H1 (cell line): ENCODE data around the gene TMEM151B.
A peak's percentile ranks its signal among the peaks of the same experiment; 100 is the strongest.

Experiments used
- CHD1 ChIP-seq: IDR thresholded peaks from 2 replicates; pipeline ENCODE4 v1.6.1; 2012; ENCODE audit warnings: low read depth, low read length, improper control_type of control experiment
- CREB1 ChIP-seq: IDR thresholded peaks from 2 replicates; pipeline ENCODE4 v1.6.1; 2012; ENCODE audit warnings: inconsistent platforms
- EZH2 ChIP-seq: fragments of 200-600 bp; sonication (generic); IDR thresholded peaks from 2 replicates; pipeline ENCODE4 v1.7.1; 2012; ENCODE audit warnings: low read depth, mild to moderate bottlenecking, moderate library complexity, low read length, inconsistent platforms; ENCODE audit not compliant: severe bottlenecking
- PHF8 ChIP-seq: fragments of 200-600 bp; sonication (generic); conservative IDR thresholded peaks from 2 replicates; pipeline ENCODE4 v1.7.1; 2012; ENCODE audit warnings: low read depth, mild to moderate bottlenecking, inconsistent platforms, low read length, moderate library complexity
- POLR2A ChIP-seq, 2 experiments: IDR thresholded peaks; 1 replicate in 1 of 2; 2 replicates in 1 of 2; pipeline ENCODE4 v1.6.1; 2011; ENCODE audit warnings: low read depth in 2 of 2, low read length in 2 of 2, mild to moderate bottlenecking in 2 of 2; ENCODE audit errors: control extremely low read depth in 1 of 2
- POLR2AphosphoS5 ChIP-seq: IDR thresholded peaks from 2 replicates; pipeline ENCODE4 v1.6.1; 2011; ENCODE audit warnings: low read depth, low read length
- RAD21 ChIP-seq, 2 experiments: IDR thresholded peaks in 1 of 2; conservative IDR thresholded peaks in 1 of 2; 2 replicates each; pipeline ENCODE4 v1.6.1; 2011; ENCODE audit warnings: low read depth in 2 of 2, low read length in 2 of 2, improper control_type of control experiment in 1 of 2, inconsistent platforms in 1 of 2, mild to moderate bottlenecking in 1 of 2, moderate library complexity in 1 of 2
- TCF12 ChIP-seq: IDR thresholded peaks from 2 replicates; pipeline ENCODE4 v1.6.1; 2011; ENCODE audit warnings: low read depth, mild to moderate bottlenecking, low read length
- ZNF274 ChIP-seq: IDR thresholded peaks from 2 replicates; pipeline ENCODE4 v1.7.0; 2012; ENCODE audit warnings: low read length, borderline replicate concordance; ENCODE audit errors: extremely low read depth
- TF ChIP-seq, protein P1 (sequence below), 3 experiments: IDR thresholded peaks; 1 replicate in 2 of 3; 2 replicates in 1 of 3; pipeline versions ENCODE4 v1.5.1 to v1.6.1; 2011; ENCODE audit warnings: low read length in 3 of 3, mild to moderate bottlenecking in 3 of 3, inconsistent platforms in 2 of 3, low read depth in 1 of 3, moderate library complexity in 1 of 3; ENCODE audit not compliant: insufficient read depth in 1 of 3; ENCODE audit errors: control extremely low read depth in 1 of 3
- TF ChIP-seq, protein P2 (sequence below): IDR thresholded peaks from 2 replicates; pipeline ENCODE4 v1.6.1; 2011; ENCODE audit warnings: low read length, improper control_type of control experiment
- TF ChIP-seq, protein P3 (sequence below): IDR thresholded peaks from 2 replicates; pipeline ENCODE4 v1.6.1; 2012; ENCODE audit warnings: inconsistent platforms

DNA sequence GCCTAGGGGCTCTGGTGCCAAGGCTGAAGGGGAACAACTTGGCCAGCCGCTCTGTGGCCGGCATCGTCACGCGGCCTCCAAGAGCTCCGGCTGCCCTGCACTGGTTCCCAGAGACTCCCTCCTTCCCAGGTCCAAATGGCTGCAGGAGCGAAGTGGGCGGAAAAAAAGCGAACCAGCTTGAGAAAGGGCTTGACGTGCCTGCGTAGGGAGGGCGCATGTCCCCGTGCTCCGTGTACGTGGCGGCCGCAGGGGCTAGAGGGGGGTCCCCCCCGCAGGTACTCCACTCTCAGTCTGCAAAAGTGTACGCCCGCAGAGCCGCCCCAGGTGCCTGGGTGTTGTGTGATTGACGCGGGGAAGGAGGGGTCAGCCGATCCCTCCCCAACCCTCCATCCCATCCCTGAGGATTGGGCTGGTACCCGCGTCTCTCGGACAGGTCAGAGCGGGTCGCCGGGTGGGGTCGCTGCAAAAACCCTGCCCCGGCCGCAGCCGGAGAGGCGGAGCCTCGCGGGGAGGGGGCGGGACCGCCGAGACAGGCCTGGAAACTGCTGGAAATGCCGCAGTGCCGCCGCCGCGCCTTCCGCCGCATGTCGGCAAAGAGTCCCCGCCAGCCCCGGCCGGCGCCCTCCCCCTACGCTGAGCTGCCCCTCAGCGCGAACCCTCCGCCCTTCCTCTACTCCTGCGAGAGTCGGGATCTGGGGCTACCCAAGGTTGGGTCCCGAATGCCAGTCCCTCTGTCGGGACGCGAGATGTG lies 24.2 kb upstream of the TMEM151B start:
- TF ChIP-seq, protein P1, sequence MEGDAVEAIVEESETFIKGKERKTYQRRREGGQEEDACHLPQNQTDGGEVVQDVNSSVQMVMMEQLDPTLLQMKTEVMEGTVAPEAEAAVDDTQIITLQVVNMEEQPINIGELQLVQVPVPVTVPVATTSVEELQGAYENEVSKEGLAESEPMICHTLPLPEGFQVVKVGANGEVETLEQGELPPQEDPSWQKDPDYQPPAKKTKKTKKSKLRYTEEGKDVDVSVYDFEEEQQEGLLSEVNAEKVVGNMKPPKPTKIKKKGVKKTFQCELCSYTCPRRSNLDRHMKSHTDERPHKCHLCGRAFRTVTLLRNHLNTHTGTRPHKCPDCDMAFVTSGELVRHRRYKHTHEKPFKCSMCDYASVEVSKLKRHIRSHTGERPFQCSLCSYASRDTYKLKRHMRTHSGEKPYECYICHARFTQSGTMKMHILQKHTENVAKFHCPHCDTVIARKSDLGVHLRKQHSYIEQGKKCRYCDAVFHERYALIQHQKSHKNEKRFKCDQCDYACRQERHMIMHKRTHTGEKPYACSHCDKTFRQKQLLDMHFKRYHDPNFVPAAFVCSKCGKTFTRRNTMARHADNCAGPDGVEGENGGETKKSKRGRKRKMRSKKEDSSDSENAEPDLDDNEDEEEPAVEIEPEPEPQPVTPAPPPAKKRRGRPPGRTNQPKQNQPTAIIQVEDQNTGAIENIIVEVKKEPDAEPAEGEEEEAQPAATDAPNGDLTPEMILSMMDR (IDR thresholded peaks at IDR 0.05; ENCODE audit: control extremely low read depth in 1 of 3, insufficient read depth in 1 of 3, low read depth in 1 of 3, low read length in 3 of 3) = peak; percentile 23 to 40 (median 37); a peak in 3 of 4 replicates
- TF ChIP-seq, protein P2, sequence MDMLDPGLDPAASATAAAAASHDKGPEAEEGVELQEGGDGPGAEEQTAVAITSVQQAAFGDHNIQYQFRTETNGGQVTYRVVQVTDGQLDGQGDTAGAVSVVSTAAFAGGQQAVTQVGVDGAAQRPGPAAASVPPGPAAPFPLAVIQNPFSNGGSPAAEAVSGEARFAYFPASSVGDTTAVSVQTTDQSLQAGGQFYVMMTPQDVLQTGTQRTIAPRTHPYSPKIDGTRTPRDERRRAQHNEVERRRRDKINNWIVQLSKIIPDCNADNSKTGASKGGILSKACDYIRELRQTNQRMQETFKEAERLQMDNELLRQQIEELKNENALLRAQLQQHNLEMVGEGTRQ = no peak
- TF ChIP-seq CHD1 (no peak), RAD21 (IDR thresholded peaks at IDR 0.05 in 1 of 2, conservative IDR thresholded peaks at IDR 0.05 in 1 of 2; ENCODE audit: low read depth in 2 of 2, low read length in 2 of 2) (no peak; a peak in 1 of 4 replicates), EZH2 (no peak), ZNF274 (no peak), POLR2A (IDR thresholded peaks at IDR 0.05; ENCODE audit: control extremely low read depth in 1 of 2, low read depth in 2 of 2, low read length in 2 of 2) (peak in 1 of 2 experiments; percentile 60; a peak in 1 of 3 replicates), PHF8 (no peak; the same call in 1 of the 2 replicates), CREB1 (peak; percentile 86), POLR2AphosphoS5 (peak; percentile 41), TCF12 (peak; percentile 84; the same call in 1 of the 2 replicates)
- TF ChIP-seq, protein P3, sequence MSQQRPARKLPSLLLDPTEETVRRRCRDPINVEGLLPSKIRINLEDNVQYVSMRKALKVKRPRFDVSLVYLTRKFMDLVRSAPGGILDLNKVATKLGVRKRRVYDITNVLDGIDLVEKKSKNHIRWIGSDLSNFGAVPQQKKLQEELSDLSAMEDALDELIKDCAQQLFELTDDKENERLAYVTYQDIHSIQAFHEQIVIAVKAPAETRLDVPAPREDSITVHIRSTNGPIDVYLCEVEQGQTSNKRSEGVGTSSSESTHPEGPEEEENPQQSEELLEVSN = peak; percentile 30
